Activated naive CD4-positive, alpha-beta T cell treated with anti-CD3 and anti-CD28 coated beads for 36 hours (primary cell): ENCODE data around the gene RGL2. TPM values are rescaled to one million over a fixed set of nuclear protein-coding genes. Genes with fewer than 3 reads are reported as not detected.
"Not testable (repeated sequence)": the region's sequence is repeated elsewhere in the genome, so short reads cannot be mapped to it uniquely, and the experiment has no call there.

Experiments
- CTCF ChIA-PET: fragments of 350-600 bp; sonication (Branson Sonifier 250); formaldehyde crosslinking; loops from one replicate; lab custom pipeline; 2021; ENCODE audit warnings: antibody characterized with exemption; lab: Charles Lee
- DNase-seq: peaks from one replicate; pipeline ENCODE4 v3.0.0-alpha.2; 2020
- H3K27ac Mint-ChIP-seq: one replicate; pipeline ENCODE4 v1.8.0; 2021; ENCODE audit warnings: mild to moderate bottlenecking, mixed read lengths
- H3K27me3 Mint-ChIP-seq: one replicate; pipeline ENCODE4 v1.8.0; 2021; ENCODE audit warnings: low read depth, mixed read lengths
- H3K36me3 Mint-ChIP-seq: one replicate; pipeline ENCODE4 v1.8.0; 2021; ENCODE audit warnings: low read depth, mixed read lengths
- H3K4me1 Mint-ChIP-seq: one replicate; pipeline ENCODE4 v1.8.0; 2021; ENCODE audit warnings: low read depth, mixed read lengths
- H3K4me3 Mint-ChIP-seq: one replicate; pipeline ENCODE4 v1.8.0; 2021; ENCODE audit warnings: mild to moderate bottlenecking, moderate library complexity, mixed read lengths
- H3K9me3 Mint-ChIP-seq: one replicate; pipeline ENCODE4 v1.8.0; 2021; ENCODE audit warnings: mixed read lengths
- intact Hi-C: fragments of 100-400 bp; cut with micrococcal nuclease; formaldehyde crosslinking; loops from one replicate; pipeline ENCODE4 v1.15.1; 2023
- total RNA-seq, 2 experiments: library from RNA; stranded (reverse); gene quantifications; one replicate each; pipeline ENCODE4 v1.2.3, GENCODE V29; 2021

Gene RGL2
- total RNA-seq, 2 experiments from 2014 or later: 23.8 to 27.8 TPM

- intact Hi-C loops: loop anchor here (1.0 to 10.0 kb wide), 2 partner anchors 22 to 298 kb away; no protein-coding TSS in a partner anchor
- H3K4me1 Mint-ChIP-seq: peaks cover 45% of the 10 kb centered on the region
Observed at GRCh38 chr6:33276864-33277662, 21.7 kb downstream of the RGL2 start, which contains the start of gene B3GALT4. B3GALT4 (plus strand) TSS chr6:33277123; CDS start chr6:33277420, 297 bp downstream.

GRCh38 chr6:33276581-33276863 lies 22.2 kb downstream of the RGL2 start:
- intact Hi-C loops: loop anchor here (10.0 kb wide), 1 partner anchor 298 kb away; no protein-coding TSS in a partner anchor
- Mint-ChIP-seq H3K4me1 (peaks cover 45% of the 10 kb centered on the region), H3K9me3 (no peaks in the 10 kb centered on the region), H3K36me3 (peaks cover 53% of the 10 kb centered on the region), H3K4me3 (peak overlapping the region; percentile 99), H3K27me3 (no peaks in the 10 kb centered on the region), H3K27ac (peak overlapping the region; percentile 87)
- CTCF ChIA-PET: interaction anchor here (0.7 to 3.0 kb wide), 9 partner anchors 10 to 430 kb away, joined by 3 to 21 read pairs (median 6); partner anchors contain the start of genes PFDN6 and WDR46
- DNase-seq: no peak

More at GRCh38 chr6:33276864-33277662, 21.7 kb downstream of the RGL2 start, which contains the start of gene B3GALT4:
- peaks cover 51% of the 10 kb centered on the region for H3K36me3 Mint-ChIP-seq
- CTCF ChIA-PET: interaction anchor here (0.7 to 3.0 kb wide), 12 partner anchors 10 to 431 kb away, joined by 3 to 21 read pairs (median 4); partner anchors contain the start of genes PFDN6, WDR46 and ZBTB9
- peak within 1 kb of the TSS; percentile 94 for H3K27ac Mint-ChIP-seq
- no peaks in the 10 kb centered on the region for H3K27me3 Mint-ChIP-seq
- H3K4me3 Mint-ChIP-seq: peak within 1 kb of the TSS; percentile 99
- DNase-seq: peak; percentile 73
- H3K9me3 Mint-ChIP-seq: no peaks in the 10 kb centered on the region

GRCh38 chr6:33275795-33276580 lies 22.8 kb downstream of the RGL2 start:
- not testable (repeated sequence) for H3K27me3 Mint-ChIP-seq, H3K9me3 Mint-ChIP-seq, DNase-seq
- Mint-ChIP-seq H3K4me3 (peak overlapping the region; percentile 99), H3K27ac (peak overlapping the region; percentile 87), H3K4me1 (peaks cover 45% of the 10 kb centered on the region), H3K36me3 (peaks cover 52% of the 10 kb centered on the region)
- CTCF ChIA-PET: interaction anchor here (2.2 to 3.0 kb wide), 4 partner anchors 13 to 69 kb away, joined by 7 to 21 read pairs (median 10); partner anchors contain the start of genes PFDN6 and WDR46
- intact Hi-C loops: loop anchor here (10.0 kb wide), 1 partner anchor 299 kb away; no protein-coding TSS in a partner anchor

GRCh38 chr6:33273924-33274902 lies 24.5 kb downstream of the RGL2 start:
- H3K27me3 Mint-ChIP-seq: no peaks in the 10 kb centered on the region
- H3K36me3 Mint-ChIP-seq: peaks cover 54% of the 10 kb centered on the region
- peak overlapping the region; percentile 76 for H3K27ac Mint-ChIP-seq
- H3K4me3 Mint-ChIP-seq: peak overlapping the region; percentile 99
- peaks cover 57% of the 10 kb centered on the region for H3K4me1 Mint-ChIP-seq
- intact Hi-C loops: loop anchor here (10.0 kb wide), 1 partner anchor 301 kb away; no protein-coding TSS in a partner anchor
- H3K9me3 Mint-ChIP-seq: no peaks in the 10 kb centered on the region
- CTCF ChIA-PET: no interaction called here
- DNase-seq: no peak

- CTCF ChIA-PET: interaction anchor here (0.5 kb wide), 1 partner anchor 25 kb away, joined by 3 read pairs; no protein-coding TSS in a partner anchor
- no peak for DNase-seq
- Mint-ChIP-seq H3K36me3 (peaks cover 54% of the 10 kb centered on the region), H3K4me1 (peaks cover 50% of the 10 kb centered on the region), H3K27ac (peak overlapping the region; percentile 100), H3K4me3 (peak overlapping the region; percentile 99), H3K27me3 (no peaks in the 10 kb centered on the region), H3K9me3 (no peaks in the 10 kb centered on the region)
- intact Hi-C loops: loop anchor here (10.0 kb wide), 1 partner anchor 301 kb away; no protein-coding TSS in a partner anchor
Observed at GRCh38 chr6:33273129-33273923, 25.4 kb downstream of the RGL2 start.

- peaks cover 46% of the 10 kb centered on the region for H3K4me1 Mint-ChIP-seq
- intact Hi-C loops: loop anchor here (1.0 to 10.0 kb wide), 4 partner anchors 51 to 302 kb away; partner anchors contain the start of gene KIFC1
- no peak for DNase-seq
- H3K27ac Mint-ChIP-seq: peak overlapping the region; percentile 100
- no peaks in the 10 kb centered on the region for H3K9me3 Mint-ChIP-seq
- H3K36me3 Mint-ChIP-seq: peaks cover 60% of the 10 kb centered on the region
- no peaks in the 10 kb centered on the region for H3K27me3 Mint-ChIP-seq
- peak overlapping the region; percentile 99 for H3K4me3 Mint-ChIP-seq
- CTCF ChIA-PET: interaction anchor here (0.5 to 2.8 kb wide), 3 partner anchors 16 to 24 kb away, joined by 3 to 9 read pairs (median 3); partner anchors contain the start of gene WDR46
Observed at GRCh38 chr6:33272275-33273128, 26.2 kb downstream of the RGL2 start.

- Mint-ChIP-seq H3K4me3 (peak within 1 kb of the TSS; percentile 99), H3K27me3 (no peaks in the 10 kb centered on the region), H3K27ac (peak within 1 kb of the TSS; percentile 100), H3K36me3 (peaks cover 65% of the 10 kb centered on the region), H3K9me3 (no peaks in the 10 kb centered on the region), H3K4me1 (peaks cover 45% of the 10 kb centered on the region)
- peak; percentile 95 for DNase-seq
- intact Hi-C loops: loop anchor here (1.0 to 10.0 kb wide), 11 partner anchors 18 to 303 kb away; partner anchors contain the start of genes CUTA, KIFC1, PFDN6 and RXRB
- CTCF ChIA-PET: interaction anchor here (0.8 to 2.8 kb wide), 5 partner anchors 21 to 72 kb away, joined by 3 to 9 read pairs (median 6); partner anchors contain the start of gene RGL2
Observed at GRCh38 chr6:33271468-33272274, 27.1 kb downstream of the RGL2 start, which contains the start of the genes RPS18 and VPS52. RPS18 (plus strand) TSS chr6:33272075; CDS start chr6:33272120, 45 bp downstream. VPS52 (minus strand) TSS chr6:33271876; CDS start chr6:33271675, 201 bp downstream.

- Mint-ChIP-seq H3K9me3 (no peaks in the 10 kb centered on the region), H3K4me3 (peak overlapping the region; percentile 99), H3K27ac (peak overlapping the region; percentile 100), H3K36me3 (peaks cover 64% of the 10 kb centered on the region), H3K27me3 (no peaks in the 10 kb centered on the region), H3K4me1 (peaks cover 39% of the 10 kb centered on the region)
- CTCF ChIA-PET: interaction anchor here (0.8 to 2.8 kb wide), 5 partner anchors 20 to 73 kb away, joined by 3 to 9 read pairs (median 6); partner anchors contain the start of gene RGL2
- intact Hi-C loops: loop anchor here (1.0 to 10.0 kb wide), 8 partner anchors 18 to 304 kb away; partner anchors contain the start of genes CUTA, PFDN6, RXRB and SLC39A7
- DNase-seq: no peak
Observed at GRCh38 chr6:33271117-33271467, 27.6 kb downstream of the RGL2 start.

- peaks cover 37% of the 10 kb centered on the region for H3K36me3 Mint-ChIP-seq
- CTCF ChIA-PET: no interaction called here
- DNase-seq: no peak
- H3K4me3 Mint-ChIP-seq: no peak overlapping the region
- intact Hi-C loops: no loop called here
- H3K27ac Mint-ChIP-seq: no peak overlapping the region
- H3K4me1 Mint-ChIP-seq: peaks cover 5% of the 10 kb centered on the region
- no peaks in the 10 kb centered on the region for H3K27me3 Mint-ChIP-seq
- no peaks in the 10 kb centered on the region for H3K9me3 Mint-ChIP-seq
Observed at GRCh38 chr6:33264015-33264414, 34.7 kb downstream of the RGL2 start.
